Small intestine (tissue), 7 donors: ENCODE results near the gene ZNHIT2. TPM values are rescaled to one million over a fixed set of nuclear protein-coding genes. Genes with fewer than 3 reads are reported as not detected.
"Not testable (repeated sequence)": the region's sequence is repeated elsewhere in the genome, so short reads cannot be mapped to it uniquely, and the experiment has no call there.

Source experiments
- DNase-seq, 2 donors: peaks; one replicate each; pipeline versions ENCODE4 v3.0.0 to v3.0.0-alpha.2; 2013
- FAIRE-seq: peaks from 2 replicates; lab custom pipeline; 2012; peaks lifted over from hg19 to GRCh38; lab: Jason Lieb, UNC
- H3K27ac ChIP-seq, 3 donors: one replicate each; pipeline ENCODE4 v1.5.1; 2013; ENCODE audit warnings: low read length in 2 of 3, mild to moderate bottlenecking in 2 of 3, control low read depth in 1 of 3, inconsistent platforms in 1 of 3, low read depth in 1 of 3, moderate library complexity in 1 of 3
- H3K27me3 ChIP-seq, 3 donors: one replicate each; pipeline ENCODE4 v1.6.1; 2013; ENCODE audit warnings: low read length in 3 of 3, inconsistent platforms in 1 of 3; ENCODE audit not compliant: control insufficient read depth in 3 of 3, insufficient read depth in 3 of 3
- H3K36me3 ChIP-seq, 3 donors: one replicate each; pipeline ENCODE4 v1.6.1; 2013; ENCODE audit warnings: low read length in 3 of 3, inconsistent platforms in 1 of 3, low read depth in 1 of 3, mild to moderate bottlenecking in 1 of 3, moderate library complexity in 1 of 3; ENCODE audit not compliant: control insufficient read depth in 3 of 3, insufficient read depth in 2 of 3
- H3K4me1 ChIP-seq, 3 donors: one replicate each; pipeline ENCODE4 v1.6.1; 2013; ENCODE audit warnings: low read length in 2 of 3, inconsistent platforms in 1 of 3, low read depth in 1 of 3, mild to moderate bottlenecking in 1 of 3, moderate library complexity in 1 of 3; ENCODE audit not compliant: control insufficient read depth in 3 of 3, insufficient read depth in 2 of 3
- H3K4me3 ChIP-seq, 3 donors: one replicate each; pipeline ENCODE4 v1.5.1; 2013; ENCODE audit warnings: low read length in 3 of 3, control low read depth in 1 of 3, inconsistent platforms in 1 of 3, low read depth in 1 of 3, mild to moderate bottlenecking in 1 of 3, moderate library complexity in 1 of 3
- H3K9me3 ChIP-seq, 2 donors: one replicate each; pipeline ENCODE4 v1.6.1; 2013; ENCODE audit warnings: low read depth in 1 of 2, low read length in 1 of 2; ENCODE audit not compliant: control insufficient read depth in 2 of 2, insufficient read depth in 1 of 2
- WGBS, 3 donors: extraction: QIAGEN DNeasy Blood & Tissue Kit; methylation state at CpG; one replicate each; pipeline ENCODE4 v1.1.7; 2013; 5-methylcytosine and 5-hydroxymethylcytosine counted together
- polyA plus RNA-seq, 4 donors: library from polyadenylated mRNA; stranded (reverse) in 3 of 4; unstranded in 1 of 4; fragments of 200-250 nt in 3 of 4; fragments of 120-200 nt in 1 of 4; gene quantifications; one replicate each; pipeline versions ENCODE4 v1.2.1 to v1.2.3, GENCODE V29; 2013
- donor health status: healthy with polysubstance abuse.
- donor health status: control.
- donor health status: control.
- donor health status: Bipolar disorder and iron deficiency.
- donor health status: healthy.

Gene ZNHIT2
- polyA plus RNA-seq, 4 donors, result 7.7 to 13.6 (median 13.0) TPM

- DNase-seq, H3K9me3 ChIP-seq, H3K4me3 ChIP-seq, FAIRE-seq, H3K27ac ChIP-seq, H3K27me3 ChIP-seq: not testable (repeated sequence)
- WGBS, 3 donors, result 86 to 91% (median 89%) methylated on average over 18 of the region's 18 CpGs
- peaks cover 0 to 56% (median 11%) of the 10 kb centered on the region in 3 donors for H3K36me3 ChIP-seq
- peaks cover 3 to 26% (median 8%) of the 10 kb centered on the region in 3 donors for H3K4me1 ChIP-seq
These were observed 1.6 kb upstream of the ZNHIT2 start for GRCh38 chr11:65118891-65119669.

- DNase-seq (no peak), FAIRE-seq (no peak)
- 82 to 85% (median 85%) methylated on average over 18 of the region's 18 CpGs for WGBS, 3 donors
- Histone ChIP-seq H3K4me1 (peaks cover 7 to 32% (median 8%) of the 10 kb centered on the region in 3 donors), H3K4me3 (no peak overlapping the region), H3K27ac (peak overlapping the region in 1 of 3 donors; percentile 79), H3K27me3 (no peaks in the 10 kb centered on the region), H3K36me3 (peaks cover 0 to 58% (median 11%) of the 10 kb centered on the region in 3 donors), H3K9me3 (no peaks in the 10 kb centered on the region)
These were observed 766 bp upstream of the ZNHIT2 start for GRCh38 chr11:65118097-65118837.

DNA sequence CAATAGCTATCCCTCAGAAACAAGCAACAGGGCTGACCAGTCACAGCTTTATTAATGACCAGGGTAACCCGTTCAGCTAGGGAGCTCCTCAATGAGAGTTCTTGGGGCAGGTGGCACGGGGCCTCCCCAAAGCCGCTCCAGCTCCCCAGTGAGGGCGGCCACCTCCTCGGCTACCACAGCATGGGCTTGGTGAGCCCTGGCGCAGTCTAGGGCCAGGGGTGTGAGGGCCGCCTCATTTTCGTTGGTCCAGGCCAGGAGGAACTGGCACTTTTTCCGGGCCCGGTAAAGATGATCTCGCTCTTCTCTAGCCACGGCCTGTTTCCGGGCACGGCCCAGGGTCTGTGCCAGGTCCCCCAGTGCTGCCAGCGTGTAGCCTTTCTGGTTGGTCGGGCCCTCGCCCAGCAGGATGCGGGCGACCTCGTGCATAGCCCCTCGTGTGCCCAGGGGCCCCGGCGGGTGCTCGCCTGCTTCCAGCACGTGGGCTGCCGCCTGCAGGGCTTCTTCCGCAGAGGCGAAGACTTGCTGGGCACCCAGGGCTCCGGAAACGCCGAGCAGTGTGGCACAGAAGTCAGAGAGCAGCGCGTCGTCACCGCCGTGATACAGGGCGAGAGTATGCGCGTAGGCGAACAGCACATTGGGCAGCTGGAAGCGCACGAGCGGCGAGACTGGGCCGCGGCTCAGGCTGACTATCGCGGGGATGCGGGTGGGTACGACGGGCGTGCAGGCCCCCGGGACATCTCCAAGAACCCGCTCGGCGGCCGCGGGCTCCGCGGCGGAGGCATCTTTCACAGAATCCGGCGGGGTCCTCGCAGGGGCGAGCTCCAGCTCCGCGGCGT is 913 bp downstream of the ZNHIT2 start:
- 14 to 20% (median 17%) methylated on average over 53 to 68 of the region's 68 CpGs for WGBS, 3 donors
- H3K4me3 ChIP-seq, result peak overlapping the region; percentile 61 to 87 (median 75)
- H3K27me3 ChIP-seq, result no peaks in the 10 kb centered on the region
- H3K27ac ChIP-seq, result peak overlapping the region; percentile 70 to 93 (median 79)
- no peak for FAIRE-seq
- peaks cover 8 to 38% (median 15%) of the 10 kb centered on the region in 3 donors for H3K4me1 ChIP-seq
- DNase-seq, result peak; percentile 45 to 65
- H3K9me3 ChIP-seq, result no peaks in the 10 kb centered on the region
- H3K36me3 ChIP-seq, result peaks cover 0 to 58% (median 11%) of the 10 kb centered on the region in 3 donors

- no peak overlapping the region for H3K4me3 ChIP-seq
- DNase-seq, result no peak
- no peak for FAIRE-seq
These were observed 2.0 kb downstream of the ZNHIT2 start for GRCh38 chr11:65115361-65116082.

DNA sequence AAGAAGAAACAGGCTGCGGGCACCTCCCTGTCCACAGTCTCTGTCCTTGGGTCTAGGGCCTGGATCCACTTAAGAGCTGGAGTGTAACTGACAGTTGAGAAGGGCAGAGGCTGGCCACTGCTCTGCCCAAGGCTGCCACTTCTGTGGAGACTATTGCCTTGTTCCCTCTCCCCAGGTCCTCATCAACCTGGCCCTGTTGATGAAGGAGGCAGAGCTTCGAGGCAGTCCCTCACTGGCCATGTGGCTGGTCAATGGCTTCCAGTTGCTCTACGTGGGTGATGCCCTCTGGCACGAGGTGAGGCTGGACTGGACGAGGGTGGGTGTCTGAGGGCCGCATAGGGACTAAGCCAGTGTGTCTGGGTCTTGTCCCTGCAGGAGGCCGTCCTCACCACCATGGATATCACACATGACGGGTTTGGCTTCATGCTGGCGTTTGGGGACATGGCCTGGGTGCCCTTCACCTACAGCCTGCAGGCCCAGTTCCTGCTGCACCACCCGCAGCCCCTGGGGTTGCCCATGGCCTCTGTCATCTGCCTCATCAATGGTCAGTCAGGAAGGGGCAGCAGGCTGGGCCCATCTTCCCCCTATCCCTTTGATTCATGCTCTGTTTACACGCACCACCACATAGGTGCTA is 2.8 kb downstream of the ZNHIT2 start:
- FAIRE-seq (no peak), DNase-seq (no peak)
- WGBS, 3 donors, result 88 to 90% (median 89%) methylated on average over 10 to 11 of the region's 11 CpGs

More at GRCh38 chr11:65115361-65116082, 2.0 kb downstream of the ZNHIT2 start:
- whole genome bisulfite sequencing, 3 donors, result 93 to 95% (median 94%) methylated on average over 20 to 21 of the region's 21 CpGs
- peaks cover 8 to 41% (median 15%) of the 10 kb centered on the region in 3 donors for H3K4me1 ChIP-seq
- H3K36me3 ChIP-seq, result peaks cover 0 to 63% (median 10%) of the 10 kb centered on the region in 3 donors
- no peaks in the 10 kb centered on the region for H3K27me3 ChIP-seq
- no peaks in the 10 kb centered on the region for H3K9me3 ChIP-seq
- no peak overlapping the region for H3K27ac ChIP-seq

GRCh38 chr11:65113839-65114238 is 3.7 kb downstream of the ZNHIT2 start:
- no peak for FAIRE-seq
- no peak overlapping the region for H3K27ac ChIP-seq

More for the DNA sequence above, 2.8 kb downstream of the ZNHIT2 start:
- Histone ChIP-seq H3K9me3 (no peaks in the 10 kb centered on the region), H3K27ac (no peak overlapping the region), H3K27me3 (no peaks in the 10 kb centered on the region), H3K4me3 (no peak overlapping the region), H3K4me1 (peaks cover 5 to 43% (median 15%) of the 10 kb centered on the region in 3 donors), H3K36me3 (peaks cover 0 to 65% (median 5%) of the 10 kb centered on the region in 3 donors)

GRCh38 chr11:65113361-65113756 is 4.1 kb downstream of the ZNHIT2 start:
- Histone ChIP-seq H3K4me3 (peak overlapping the region in 2 of 3 donors; percentile 58 to 83), H3K27ac (peak overlapping the region in 1 of 3 donors; percentile 79), H3K27me3 (no peaks in the 10 kb centered on the region), H3K36me3 (peaks cover under 1 to 65% (median 2%) of the 10 kb centered on the region in 3 donors), H3K9me3 (no peaks in the 10 kb centered on the region), H3K4me1 (peaks cover 5 to 43% (median 15%) of the 10 kb centered on the region in 3 donors)
- WGBS, 3 donors, result 7 to 28% (median 21%) methylated on average over 14 of the region's 14 CpGs
- FAIRE-seq (no peak), DNase-seq (no peak)

More at GRCh38 chr11:65113839-65114238, 3.7 kb downstream of the ZNHIT2 start:
- WGBS, 3 donors, result 44 to 71% (median 59%) methylated on average over 6 of the region's 6 CpGs
- Histone ChIP-seq H3K4me1 (peaks cover 5 to 43% (median 15%) of the 10 kb centered on the region in 3 donors), H3K27me3 (no peaks in the 10 kb centered on the region), H3K36me3 (peaks cover 0 to 66% (median 3%) of the 10 kb centered on the region in 3 donors), H3K9me3 (no peaks in the 10 kb centered on the region), H3K4me3 (no peak overlapping the region)
- no peak for DNase-seq
